Measurements from ENCODE around the gene RASAL2.

RASAL2 gene

DNA sequence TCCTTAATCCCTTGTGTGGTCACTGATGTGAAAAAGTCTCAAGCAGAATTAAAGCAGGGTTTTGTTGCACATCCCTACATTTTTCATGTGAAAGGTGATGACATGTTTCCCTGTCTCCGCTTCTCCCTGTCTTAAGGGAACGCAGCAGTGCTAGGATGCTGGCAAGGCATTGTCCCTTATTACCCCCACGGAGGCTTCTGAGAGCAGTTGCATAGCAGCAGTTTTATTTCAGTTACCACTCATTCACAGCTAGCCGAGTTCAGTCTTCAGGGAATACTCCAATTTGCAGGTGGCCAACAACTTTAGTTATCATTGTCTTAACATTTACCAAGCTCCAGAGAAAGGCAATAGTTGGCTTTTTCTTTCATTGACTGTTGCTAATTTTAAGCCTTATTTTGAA, 313.8 kb downstream of the RASAL2 start:
- no peak for DNase-seq

DNA sequence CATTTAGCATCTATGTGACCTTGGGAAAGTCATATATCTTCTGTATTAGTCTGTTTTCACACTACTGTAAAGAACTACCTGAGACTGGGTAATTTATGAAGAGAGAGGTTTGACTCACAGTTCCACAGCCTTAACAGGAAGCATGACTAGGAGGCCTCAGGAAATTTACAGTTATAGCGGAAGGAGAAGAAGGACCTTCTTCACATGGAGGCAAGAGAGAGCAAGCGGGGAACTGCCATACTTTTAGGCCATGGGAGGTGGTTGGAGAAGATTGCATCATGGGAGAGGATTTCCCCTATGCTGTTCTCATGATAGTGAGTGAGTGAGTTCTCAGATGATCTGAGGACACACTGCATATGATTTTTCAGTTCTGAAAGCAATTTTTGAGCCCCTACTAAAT, 315.0 kb downstream of the RASAL2 start:
- no peak for DNase-seq

DNA sequence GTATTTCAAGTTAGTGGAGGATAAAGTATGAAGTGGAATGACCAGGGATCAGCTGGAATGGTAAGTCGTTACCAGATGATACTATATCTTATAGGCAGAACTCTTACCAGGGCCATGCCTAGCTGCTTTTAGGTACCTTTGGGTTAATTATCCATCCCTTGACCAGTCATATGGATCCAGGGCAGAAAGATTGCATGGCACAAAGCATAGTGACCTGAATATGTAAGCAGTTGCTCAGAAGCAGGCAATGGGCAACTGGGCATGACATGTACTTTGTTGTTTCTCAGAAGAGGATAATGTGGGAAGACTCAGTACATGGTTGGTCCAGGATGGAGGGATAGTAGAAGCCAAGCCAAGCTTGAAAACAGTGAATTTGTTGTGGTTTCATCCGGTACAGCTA, 315.6 kb downstream of the RASAL2 start:
- DNase-seq = no peak

DNA sequence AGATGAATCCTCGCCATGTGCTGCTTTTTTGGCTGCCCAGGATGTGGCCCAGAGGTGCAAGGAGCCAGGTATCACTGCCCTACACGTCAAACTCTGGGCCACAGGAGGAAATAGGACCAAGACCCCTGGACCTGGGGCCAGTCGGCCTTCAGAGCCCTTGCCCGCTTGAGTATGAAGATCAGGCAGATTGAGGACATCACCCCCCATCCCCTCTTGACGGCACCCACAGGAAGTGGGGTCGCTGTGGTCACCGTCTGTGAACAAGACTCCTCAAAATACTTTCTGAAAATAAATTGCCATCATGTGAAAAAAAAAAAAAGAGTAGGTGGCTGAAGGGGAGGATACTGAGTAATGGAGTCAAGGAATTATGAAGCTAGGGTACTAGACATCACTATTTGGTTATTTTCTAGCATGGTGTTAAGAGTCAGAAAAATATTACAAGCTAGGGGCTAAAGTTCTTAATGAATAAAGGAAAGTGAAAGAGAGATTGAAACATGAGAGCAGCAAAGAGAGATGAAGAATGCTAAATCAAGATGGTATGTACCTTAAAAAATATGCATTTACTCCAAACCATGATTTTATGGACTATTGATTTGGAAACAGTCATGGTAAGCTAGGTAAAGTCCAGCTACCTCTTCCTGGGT, 318.0 kb downstream of the RASAL2 start:
- no peak for DNase-seq

DNA sequence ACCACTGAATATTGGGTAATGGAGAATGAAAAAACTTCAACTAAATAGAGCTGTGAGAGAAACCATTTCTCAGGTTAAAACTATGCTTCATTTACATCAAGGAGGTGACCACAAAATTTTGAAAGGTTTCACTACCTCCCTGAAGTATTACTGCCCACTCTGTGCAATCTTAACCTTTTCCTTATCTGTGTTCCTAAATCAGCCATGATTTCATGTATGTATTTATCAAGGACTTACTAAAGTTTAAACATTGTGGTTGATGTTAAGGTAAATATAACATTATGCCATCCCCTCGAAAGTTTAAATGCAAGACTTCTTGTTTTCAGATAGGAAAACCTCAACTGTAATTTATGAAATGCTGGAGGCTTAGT, 318.5 kb downstream of the RASAL2 start:
- DNase-seq = no peak

DNA sequence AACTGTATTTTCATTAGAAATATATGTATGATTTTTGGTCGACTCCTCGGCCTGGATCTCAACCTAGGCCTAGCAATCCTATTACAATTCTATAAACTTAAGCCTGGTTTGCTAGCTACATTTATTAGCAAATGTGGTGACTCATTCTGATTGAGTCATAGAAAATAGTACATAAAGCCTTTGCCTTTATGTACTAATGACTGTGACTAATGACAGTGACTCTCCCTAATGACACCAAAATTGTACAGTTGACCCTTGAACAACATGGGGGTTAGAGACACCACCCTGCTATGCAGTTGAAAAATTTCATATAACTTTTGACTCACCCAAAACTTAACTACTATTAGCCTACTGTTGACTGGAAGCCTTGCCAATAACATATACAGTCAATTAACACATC, 324.0 kb downstream of the RASAL2 start:
- no peak for DNase-seq

DNA sequence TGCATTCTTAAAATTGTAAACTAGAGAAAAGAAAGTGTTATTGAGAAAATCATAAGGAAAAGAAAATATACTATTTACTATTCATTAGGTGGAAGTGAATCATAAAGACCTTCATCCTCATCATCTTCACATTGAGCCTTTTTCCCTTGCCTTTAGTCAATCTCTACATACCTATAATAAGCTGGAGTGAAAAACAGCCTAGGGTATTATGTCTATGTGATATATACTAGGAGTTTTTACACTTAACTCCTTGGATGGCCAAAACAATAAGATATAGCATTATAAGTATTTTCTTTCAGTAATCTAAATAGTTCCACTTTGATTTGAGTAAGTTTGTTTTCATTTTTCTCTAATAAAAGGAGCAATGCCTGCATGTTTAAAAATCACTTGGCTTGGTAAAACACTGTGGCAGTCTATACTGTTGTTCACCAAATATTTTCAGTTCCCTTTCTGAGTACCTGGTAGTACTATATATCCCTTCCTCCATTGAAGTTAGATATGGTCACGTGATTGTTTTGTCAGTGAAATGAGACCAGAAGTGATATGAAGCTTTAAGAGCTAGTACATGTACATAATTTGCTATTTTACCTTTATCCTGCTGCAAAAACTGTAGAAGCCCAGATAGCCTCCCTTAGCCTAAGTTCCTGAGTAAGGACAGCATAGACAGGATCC, 324.5 kb downstream of the RASAL2 start:
- DNase-seq = no peak

DNA sequence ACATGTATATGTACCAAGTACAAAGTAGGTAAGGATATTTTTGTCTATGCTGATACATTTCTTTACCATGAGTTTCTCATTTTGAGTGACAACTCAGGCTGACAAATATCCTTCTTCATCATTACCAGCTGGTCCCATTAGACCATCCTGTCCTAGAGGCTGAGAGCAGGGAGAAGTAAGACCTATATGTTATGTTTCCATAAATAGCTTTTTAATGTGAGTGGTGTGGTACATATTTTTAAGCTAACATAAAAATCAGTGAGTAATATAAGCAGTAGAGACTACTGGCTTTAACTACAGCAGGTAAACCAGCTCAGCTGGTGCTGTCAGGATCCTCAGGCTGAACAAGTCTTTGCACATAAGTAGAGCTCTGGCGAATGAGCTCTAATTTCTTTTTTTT, 340.5 kb downstream of the RASAL2 start:
- DNase-seq = no peak

DNA sequence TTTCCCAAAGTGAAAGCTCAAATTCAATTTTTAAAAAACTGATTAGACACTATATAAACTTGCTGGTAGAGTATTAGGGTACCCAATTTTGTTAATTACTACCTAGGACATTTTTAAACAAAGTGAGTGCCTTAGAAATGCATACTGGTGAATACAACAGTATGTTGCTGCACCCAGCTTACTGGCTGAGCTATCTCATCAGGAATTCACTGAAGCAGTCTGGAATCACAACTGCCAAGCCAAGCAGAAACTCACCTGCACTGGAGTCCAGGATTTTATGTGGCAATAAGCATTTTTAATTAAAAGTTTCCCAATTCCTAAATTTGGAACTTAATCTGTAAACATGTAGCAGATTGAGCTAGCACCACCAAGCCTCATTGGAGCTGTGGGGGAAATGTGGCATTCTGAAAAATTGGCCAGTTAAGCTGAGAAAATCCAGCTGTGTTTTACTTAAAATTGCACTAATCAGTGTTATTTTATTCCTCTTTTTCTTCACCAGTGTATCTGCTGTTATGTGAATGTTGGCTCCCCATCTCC, 341.1 kb downstream of the RASAL2 start:
- DNase-seq = no peak

DNA sequence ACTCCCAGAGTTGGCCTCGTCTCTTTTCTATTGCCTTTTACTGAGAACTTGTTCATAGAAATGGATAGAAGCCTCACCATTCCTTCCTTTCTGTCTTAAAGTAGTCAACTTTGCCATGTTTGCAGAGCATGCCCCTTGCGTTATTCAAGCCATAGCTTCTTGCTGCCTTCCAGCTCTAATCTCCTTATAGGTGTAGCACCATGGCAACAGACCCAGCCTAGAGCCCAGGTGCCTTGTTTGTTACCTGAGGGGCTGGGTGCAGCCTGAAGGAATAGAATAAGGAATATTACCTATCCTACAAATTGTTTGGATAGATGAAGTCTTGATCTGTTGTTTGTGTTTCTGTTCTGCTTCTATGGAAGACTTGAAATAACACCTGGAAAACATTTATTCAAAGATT, 343.0 kb downstream of the RASAL2 start:
- DNase-seq = no peak

DNA sequence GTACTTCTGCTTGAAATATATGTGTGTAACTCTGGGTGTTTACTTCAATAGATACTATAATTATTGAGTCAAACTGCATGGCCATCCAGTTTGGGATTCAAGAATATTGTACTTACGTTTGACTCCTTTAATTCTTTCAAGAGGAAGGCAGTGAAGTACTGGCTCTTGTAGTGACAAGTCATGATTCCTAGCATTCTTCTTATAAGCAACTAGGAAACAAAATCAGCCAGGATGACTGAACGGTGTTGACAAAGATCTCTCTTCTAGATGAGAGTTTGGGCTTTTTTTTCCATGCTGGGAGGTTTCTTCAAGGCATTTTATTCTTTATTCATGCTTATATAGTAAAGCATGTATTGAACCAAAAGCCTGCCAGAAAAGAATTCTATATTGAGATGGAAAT, 344.5 kb downstream of the RASAL2 start:
- DNase-seq = no peak

DNA sequence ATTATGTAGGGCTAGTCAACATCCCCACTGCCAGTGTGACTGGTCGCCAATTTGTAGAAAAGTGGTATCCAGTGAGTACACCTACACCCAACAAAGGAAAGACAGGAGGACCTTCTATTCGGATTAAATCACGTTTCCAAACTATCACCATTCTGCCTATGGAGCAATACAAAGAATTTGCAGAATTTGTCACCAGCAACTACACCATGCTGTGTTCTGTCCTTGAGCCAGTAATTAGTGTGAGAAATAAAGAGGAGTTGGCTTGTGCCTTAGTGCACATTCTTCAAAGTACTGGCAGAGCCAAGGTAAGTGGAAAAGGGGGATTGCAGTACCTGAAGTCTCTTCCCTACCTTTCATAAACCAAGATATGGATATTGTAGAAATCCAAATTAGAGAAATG, 349.0 kb downstream of the RASAL2 start:
- no peak for DNase-seq

DNA sequence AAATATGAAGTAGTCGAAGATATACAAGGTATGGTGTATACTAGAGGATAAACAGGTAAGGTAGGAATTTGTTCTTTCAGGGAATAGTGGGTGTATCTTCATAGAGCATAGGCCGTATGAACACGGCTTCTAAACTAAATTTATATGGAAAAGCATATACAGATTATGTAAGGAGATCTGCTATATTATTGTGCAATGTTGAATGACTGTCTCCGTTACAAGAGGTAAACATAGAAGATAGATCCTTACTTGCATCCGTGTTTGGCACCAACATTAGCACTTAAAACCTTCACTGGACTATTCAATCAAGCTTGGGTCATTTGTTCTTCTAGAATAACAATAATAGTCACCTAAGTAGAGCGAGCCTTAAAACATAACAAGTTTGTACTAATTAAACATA, 357.0 kb downstream of the RASAL2 start:
- DNase-seq = no peak

DNA sequence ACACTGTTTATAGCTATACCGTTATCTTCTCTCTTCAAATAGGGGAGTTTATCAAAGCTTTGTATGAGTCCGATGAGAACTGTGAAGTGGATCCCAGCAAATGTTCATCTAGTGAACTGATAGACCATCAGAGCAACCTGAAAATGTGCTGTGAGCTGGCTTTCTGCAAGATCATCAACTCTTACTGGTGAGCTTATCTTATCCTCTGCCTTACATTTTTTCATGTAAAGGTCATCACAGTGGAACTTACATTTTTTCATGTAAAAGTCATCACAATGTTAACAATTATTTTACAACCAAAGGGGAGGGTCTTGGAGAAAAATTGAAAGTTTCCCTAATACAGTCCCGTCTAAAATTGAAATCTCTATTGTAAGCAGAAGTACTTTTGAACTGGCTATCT, 357.6 kb downstream of the RASAL2 start:
- DNase-seq = no peak

DNA sequence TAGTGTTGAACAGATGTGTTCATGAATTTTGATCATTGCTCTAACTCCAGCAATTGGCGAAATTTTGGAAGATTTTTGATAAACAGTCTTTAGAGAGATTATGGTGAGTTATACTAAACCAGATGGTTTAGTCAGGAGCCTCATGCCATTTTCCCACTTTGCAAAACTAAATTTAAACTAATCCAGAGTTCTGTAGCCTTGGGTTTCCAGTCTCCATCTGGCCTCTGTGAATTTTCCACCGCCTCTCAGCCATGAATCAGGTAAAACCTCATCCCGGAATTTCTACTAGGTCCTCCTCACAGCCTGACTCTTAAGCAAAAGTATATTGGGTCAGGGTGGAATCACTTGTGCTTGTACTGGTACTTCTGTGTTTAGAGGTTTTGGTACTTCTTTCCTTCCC, 358.1 kb downstream of the RASAL2 start:
- DNase-seq = no peak

DNA sequence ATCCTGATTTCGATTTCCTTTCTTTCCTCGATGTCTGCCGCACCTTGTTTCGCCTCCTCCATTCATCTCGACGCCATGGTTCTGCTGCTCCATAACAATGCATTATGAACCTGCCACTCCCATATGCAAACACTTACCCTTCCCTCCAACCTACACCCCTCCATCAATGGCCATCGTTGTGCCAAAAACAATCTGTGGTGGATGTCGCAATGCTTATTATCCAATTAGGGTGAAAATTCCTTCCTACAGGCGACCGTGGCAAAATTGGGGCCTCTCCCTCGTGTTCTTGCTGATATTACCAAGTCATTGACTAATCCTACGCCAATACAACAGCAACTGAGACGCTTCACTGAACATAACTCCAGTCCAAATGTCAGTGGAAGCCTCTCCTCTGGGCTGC, 362.6 kb downstream of the RASAL2 start:
- no peak for DNase-seq

DNA sequence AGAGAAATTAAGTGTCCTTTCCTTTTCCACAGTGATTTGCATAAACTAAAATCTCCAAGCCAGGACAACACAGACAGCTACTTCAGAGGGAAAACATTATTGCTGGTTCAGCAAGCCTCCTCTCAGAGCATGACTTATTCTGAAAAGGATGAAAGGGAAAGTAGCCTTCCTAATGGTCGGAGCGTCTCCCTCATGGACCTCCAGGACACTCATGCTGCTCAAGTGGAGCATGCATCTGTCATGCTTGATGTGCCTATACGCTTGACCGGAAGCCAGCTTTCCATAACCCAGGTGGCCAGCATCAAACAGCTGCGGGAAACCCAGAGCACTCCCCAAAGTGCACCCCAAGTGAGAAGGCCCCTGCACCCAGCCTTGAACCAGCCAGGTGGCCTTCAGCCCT, 363.7 kb downstream of the RASAL2 start:
- peak; percentile 65 for DNase-seq

DNA sequence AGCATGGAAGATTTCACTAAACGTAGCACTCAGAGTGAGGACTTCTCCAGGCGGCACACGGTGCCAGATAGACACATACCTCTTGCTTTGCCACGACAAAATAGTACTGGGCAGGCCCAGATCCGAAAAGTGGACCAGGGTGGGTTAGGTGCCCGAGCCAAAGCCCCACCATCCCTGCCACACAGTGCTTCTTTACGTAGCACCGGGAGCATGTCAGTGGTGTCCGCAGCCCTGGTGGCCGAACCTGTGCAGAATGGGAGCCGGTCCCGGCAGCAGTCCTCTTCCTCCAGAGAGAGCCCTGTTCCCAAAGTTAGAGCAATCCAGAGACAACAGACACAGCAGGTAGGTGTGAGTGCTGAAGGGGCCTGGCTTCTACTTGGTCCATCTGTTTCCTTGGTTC, 364.3 kb downstream of the RASAL2 start:
- no peak for DNase-seq

DNA sequence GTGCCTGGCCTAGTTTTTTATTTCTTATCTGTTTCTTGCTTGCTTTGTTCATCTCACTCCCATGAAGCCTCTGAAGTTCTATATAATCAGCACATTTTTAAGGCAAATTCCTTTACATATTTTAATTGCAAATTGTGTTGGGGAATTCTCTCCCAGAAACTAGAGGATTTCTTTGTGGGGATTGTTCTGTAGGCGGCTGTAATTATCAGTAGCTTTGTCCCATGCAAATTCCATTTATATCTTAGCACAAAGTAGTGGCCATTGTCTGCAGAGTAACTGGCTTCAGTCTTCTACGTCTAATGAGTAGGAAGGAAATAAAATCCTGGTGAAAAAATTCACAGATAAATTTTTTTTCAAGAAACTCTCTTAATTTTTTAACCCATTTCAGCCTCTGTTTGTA, 367.2 kb downstream of the RASAL2 start:
- no peak for DNase-seq

DNA sequence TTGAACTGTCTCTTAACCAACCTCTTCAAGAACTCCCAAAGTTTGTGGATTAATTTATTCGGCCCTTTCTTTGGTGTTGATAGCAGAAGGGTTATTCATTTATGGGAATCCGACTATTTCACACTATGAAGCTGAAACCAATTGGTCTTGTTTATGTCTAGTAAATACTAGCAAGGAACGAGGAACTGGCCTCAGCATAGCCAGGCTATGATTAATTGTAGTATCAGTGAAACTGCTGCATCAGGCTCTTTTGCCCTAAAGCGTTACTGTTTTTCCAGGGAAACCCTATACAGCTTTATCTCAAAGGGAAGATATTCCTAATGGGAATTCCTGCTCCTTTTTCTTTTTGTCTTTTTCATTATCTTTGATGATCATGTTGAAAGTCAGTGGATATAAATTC, 367.8 kb downstream of the RASAL2 start:
- DNase-seq = no peak

DNA sequence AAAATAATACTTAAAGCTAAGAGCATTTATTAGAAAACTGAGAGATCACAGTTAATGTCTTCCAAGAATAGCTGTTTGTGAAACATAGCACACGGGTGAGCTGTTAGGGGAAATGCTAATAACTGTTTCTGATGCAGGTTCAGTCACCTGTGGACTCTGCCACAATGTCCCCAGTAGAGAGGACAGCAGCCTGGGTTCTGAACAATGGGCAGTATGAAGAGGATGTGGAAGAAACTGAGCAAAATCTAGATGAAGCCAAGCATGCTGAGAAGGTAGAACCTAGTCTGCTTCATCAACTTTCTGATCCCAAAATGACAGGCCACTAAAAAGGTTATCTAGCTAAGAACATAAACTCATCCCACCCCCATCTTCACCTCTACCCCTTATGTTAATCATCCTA, 370.2 kb downstream of the RASAL2 start:
- DNase-seq = no peak

DNA sequence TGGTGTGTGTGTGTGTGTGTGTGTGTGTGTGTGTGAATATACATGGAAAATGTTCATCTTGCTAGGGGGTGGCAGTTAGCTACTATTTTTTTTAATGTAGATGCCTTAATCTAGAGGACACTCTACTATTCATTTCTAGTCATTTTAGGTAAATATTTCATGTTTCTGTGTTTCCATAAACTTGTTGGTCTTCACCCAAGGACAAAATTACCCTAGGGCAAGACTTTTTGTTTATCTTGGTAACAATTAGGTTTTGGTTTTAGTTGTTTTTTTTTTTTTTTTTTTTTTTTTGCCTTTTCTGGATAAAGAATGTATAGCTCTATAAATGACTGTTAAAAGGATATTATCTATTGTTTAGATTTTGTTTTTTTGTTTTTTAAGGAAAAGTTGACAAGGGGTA, 370.7 kb downstream of the RASAL2 start:
- no peak for DNase-seq

DNA sequence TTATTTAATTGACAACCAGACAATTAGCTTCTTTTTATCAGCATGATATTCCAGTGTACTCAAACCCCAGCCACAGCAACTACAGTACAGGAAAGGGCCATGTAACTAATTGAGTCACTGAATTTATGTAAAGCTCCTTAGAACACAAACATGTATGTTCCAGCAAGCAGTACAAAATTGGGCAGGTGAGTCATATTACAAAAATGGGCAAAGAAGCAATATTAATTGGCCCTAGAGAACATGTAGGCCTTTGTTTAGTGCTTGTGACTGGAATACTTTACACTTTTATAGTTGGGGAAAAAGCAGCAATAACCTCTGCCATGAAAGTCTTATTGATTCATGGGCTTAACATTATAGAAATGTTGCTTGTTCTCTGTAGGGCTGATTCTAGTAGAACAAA, 371.1 kb downstream of the RASAL2 start:
- no peak for DNase-seq

DNA sequence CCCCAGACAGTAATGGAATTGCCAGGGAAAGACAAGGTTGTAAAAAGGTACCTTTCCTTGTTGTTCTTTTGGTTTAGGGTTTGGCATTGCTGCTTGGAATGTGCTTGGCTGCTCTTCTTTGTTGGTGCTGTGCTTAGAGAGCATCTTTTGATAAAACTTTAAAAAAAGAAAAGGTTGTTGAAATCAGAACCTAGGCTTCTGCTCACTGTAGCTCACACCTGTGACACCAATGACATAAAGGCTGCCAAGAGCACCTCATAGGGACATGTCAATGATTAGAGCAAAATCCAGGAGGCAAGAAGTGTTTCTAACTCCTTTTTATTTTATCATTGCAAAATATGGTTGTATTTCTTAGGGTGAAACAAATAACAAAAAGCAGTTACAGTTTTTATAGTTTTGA, 373.9 kb downstream of the RASAL2 start:
- DNase-seq = no peak

DNA sequence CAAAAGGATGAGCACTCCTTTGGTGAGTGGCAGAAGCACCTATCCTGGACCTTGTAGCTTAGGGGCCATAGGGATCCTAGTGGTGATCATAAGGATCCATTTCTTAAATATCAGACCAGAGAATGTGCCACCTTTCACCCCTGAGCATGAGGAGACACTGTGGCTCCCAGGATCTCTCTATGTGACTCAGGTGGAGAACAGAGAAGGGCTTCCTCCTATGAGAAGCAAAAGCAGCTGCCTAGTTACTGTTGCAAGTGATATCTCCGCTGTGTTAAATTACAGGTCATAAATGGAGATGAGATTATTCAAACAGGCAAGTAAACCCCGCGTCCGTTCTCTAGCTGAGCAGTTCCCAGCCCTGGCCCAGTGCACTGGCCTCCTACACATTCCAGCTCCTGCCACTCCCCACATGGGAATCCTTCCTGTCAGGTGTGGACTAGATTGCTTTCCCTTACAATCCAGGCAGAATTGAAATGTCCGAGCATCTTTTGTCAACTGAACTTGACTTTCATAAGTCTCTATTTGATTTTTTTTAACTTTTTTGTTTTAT, 376.6 kb downstream of the RASAL2 start:
- no peak for DNase-seq

Measured in DMS79 treated with DMSO at 0.1 percent for 48 hours (cell line).